Measurements from ENCODE around the gene TAS2R41.

TAS2R41 gene

DNA sequence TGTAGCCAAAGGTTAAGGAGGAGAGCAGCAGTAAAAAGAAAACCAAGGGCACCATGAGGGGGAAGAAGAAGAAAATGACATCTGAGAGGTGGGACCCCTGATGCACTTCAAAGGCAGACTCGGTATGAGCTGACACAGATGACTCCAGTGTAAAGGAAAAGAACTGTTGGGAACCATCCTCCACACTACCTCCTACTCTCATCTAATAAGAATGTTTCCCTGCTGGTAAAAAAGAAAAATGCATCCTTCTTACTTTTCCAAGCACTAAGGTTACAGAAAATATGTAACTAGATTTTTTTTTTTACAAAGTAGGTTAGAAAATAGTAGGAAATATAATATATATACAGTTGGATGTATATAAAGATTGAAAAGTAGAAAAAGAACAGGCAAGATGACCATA lies 16.9 kb downstream of the TAS2R41 start:
- FAIRE-seq, result no peak

DNA sequence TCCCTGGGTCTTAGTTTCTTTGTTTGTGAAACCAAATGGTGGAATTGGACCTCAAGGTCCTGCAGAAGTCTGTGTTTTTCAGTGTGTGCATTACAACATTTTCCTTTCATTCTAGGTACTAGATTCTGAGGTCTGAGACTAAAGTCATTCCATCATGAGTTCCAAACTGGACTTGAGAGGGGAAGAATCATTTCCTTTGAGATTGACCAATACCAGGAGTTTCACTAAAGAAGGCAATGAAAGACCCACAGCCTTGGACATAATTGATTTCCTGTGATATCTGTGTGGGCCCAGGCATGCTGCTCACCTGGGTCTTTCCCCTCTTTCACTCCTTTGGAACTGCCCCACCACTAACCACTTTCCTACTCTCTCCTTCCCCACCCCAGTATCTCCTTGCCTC lies 18.2 kb downstream of the TAS2R41 start:
- no peak for FAIRE-seq

DNA sequence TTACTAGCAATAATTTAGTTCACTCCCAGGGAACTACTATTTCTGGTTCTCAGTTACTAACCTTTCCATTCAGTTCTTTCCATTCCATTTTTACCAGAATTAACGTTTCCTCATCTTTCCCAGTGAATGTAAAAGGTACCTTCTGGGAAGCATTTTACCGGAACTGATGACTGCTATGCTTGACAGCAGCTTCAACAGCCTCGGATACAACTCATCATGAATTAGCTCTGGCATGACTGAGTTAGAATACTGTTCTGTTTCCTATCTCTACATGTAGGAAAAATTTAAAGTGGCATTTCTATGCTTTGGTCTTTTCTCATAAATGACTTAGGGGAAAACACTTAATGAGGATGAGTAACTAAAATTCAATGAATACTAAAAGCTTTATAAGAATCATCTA lies 18.6 kb downstream of the TAS2R41 start:
- FAIRE-seq, result no peak

DNA sequence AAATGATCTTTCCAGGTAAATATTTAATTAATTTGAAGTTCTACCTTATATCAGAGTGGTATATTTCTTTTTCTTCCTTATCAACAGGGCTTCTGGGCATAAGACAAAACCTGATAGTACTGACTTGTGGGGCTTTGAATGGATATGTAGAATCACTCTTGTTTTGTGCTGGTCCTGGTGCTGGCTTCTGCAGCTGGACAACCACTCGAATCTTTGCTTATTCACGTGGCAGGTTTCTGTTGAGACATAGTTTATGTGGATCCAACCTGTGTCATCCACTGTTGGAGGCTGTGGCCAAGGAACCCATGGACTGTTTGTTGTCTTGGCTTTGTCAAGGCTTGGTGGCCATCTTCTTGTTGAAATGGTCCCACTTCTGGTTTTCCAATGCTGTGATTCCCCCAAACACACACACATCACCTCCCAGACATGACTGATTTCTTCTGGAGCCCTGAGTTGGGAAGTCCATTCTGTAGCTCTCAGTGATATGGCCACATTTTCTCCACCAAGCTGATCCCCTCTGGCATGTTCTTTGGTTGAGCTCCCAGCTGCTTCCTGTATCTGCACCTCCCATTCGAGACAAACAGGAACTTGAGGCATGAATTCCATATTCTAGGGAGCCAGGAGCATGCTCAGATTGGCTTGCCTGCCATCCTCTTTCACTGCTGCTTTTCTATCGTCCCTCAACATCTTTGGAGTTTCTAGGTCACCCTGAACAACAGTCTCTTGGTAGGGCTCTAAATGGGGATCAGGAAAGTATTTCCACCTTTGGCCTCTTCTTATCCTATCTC lies 19.5 kb downstream of the TAS2R41 start:
- no peak for FAIRE-seq

DNA sequence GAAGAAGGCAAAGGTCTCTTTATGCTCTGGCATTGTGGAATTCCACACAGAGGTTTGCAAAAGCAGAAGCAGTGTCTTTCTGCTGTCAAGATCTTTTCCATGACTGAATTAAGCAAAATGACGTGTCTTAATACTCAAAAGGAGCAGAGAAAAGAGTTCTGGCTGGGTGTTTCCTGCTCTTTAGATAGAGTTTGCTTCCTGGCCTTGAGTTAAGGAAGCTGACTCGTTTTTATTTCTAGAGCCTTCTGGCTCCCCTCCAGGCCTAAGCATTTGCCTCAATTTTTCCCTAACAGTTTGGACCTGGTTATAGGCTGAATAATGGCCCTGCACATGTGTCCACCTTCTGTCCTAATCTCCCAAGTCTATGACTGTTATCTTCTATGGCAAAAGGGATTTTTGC lies 21.6 kb downstream of the TAS2R41 start:
- no peak for FAIRE-seq

DNA sequence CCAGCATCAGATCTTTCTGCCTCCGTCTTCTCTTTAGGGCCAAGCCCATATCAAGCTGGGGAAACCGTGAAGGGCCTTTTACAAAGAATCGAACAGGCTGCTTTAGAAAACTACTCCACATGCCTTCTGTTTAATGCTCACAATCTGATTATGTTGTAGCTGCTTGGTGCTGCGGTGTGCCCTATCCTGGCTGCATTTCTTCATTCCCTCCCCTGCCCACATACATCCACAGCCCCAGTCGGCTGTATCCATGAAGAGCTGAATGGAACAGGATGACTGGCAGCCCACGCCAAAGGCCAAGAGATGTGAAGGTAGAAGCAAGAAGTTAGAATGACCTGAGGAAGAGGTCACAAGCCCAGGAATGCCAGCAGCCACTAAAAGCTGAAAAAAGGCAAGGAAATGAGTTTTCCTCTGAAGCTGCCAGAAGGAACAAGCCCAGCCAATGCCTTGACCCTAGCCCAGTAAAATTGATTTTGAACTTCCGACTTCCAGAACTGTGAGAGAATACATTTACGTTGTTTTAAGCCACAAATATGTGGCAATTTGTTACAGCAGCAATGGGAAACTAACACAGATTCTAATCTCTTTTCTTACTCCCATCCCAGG lies 22.2 kb downstream of the TAS2R41 start:
- no peak for FAIRE-seq

DNA sequence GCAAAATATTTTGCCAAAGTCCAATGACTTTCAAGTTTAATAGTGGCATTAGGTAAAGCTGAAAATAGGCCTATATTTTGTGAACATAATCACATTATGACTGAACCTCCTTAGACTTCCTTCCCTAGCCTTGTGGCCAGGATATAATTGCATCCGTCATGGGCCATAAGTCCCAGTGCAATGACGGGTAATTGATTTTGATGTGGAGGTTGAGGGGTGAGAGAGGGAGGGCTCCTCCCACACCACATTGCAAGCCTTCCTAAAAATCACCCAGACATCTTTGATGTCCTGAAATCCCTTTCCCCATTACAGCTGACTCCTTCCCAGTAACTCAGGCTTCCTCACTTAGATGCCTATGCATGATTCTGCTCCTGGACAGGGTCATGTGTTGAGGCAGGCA lies 25.6 kb downstream of the TAS2R41 start:
- no peak for FAIRE-seq

DNA sequence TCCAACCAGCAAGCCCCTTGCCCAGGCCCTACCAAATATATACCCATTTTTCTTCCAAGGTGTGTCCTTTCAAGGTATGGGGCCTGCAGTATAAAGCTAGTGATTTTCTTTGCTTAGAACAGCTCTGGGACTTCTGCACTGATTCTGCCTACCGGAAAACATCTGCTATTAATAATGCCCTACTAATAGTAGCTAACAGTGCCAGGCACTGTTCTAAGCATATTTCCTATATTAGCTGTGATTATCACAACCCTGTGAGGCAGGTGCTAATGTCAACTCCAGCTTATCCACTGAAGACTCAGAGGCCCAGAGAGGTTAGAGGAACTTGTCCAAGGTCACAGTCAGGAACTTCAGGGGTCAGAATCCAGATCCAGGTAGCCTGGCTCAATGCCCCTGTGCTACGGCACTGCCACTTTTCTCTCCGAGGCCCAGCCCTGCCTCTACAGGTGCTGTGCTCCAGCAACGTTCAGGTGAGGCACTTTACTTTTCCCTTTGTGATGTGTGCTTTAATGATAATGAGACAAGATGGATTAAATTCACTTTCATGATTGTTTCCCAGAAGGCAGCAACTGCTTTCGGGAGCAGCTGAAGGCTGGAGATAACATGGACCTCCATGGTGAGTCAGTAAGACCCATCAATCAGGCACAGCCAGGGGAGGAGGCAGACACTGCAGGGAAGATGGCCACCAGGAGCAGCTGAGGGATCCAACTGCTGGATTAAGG lies 26.7 kb downstream of the TAS2R41 start:
- no peak for FAIRE-seq

DNA sequence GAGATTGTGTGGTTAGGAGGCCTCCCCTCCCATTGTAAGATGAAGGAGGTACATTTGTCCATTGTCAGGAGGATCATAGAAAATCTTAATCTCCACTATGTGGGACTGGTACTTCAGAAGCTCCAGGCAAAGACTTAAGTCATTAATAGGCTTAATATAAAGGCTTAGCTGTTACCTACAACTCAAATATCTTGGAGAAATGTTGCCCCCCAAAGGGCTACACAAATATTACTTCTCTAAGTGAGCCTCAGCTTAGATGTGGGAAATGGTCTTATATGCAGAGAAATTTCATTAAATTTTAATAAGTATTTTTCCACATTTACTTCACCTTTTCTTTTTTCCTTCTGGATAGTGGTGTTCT lies 27.2 kb downstream of the TAS2R41 start:
- FAIRE-seq, result no peak

DNA sequence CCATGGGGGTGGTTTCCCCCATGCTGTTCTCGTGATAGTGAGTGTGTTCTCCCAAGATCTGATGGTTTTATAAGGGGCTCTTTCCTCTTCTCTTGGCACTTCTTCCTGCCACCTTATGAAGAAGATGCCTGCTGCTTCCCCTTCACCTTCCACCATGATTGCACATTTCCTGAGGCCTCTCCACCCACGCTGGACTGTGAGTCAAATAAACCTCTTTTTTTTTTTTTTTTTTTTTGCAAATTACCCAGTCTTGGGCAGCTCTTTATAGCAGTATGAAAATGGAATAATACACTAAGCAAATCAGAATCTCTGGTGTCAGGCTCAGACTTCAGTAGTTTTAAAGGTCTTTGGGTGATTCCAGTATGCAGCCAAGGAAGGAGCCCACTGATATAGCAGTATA lies 28.2 kb downstream of the TAS2R41 start:
- FAIRE-seq, result no peak

DNA sequence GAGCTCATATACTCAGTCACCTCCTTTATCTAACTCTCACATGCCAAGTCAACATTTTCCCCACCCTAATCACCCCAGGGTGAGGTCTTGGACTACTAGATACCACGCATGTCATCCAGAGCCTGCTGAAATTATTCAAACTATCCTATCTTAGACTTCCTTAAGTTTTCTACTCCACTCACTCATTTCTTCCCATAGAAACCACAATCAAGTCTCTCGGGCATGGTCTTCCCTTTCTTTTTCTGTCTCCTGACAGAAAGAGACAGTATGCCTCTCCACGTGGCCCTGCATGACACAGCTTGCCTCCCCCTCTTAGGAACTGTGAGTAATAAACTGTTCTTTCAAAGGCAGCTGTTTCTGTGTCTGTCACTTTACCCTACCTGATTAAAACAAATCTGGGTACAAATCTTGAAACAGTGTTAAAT lies 29.4 kb downstream of the TAS2R41 start:
- no peak for FAIRE-seq

DNA sequence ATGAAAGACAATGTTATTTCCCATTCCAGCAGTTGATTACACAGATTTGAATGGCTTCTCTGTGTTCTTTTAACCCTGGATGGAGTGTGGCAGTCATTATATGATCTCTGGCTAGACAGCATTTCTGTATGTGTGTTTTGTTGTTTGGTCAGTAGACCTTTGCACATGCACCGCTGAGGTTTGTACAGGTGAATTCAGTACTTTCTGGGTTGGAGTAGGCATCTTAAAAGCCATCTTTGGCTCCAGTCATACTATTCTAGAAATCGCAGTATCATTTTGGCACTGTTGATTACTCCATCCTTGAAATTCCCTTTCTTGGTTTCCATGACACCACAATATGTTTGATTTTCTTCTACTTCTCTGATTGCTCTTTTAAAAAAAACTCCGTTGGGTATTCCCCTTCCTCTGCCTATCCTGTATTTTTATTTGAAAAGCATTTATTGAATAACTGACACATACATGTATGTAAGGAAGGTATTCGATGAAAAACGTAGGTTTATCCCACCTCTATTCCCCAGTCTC lies 29.9 kb downstream of the TAS2R41 start:
- FAIRE-seq, result no peak

DNA sequence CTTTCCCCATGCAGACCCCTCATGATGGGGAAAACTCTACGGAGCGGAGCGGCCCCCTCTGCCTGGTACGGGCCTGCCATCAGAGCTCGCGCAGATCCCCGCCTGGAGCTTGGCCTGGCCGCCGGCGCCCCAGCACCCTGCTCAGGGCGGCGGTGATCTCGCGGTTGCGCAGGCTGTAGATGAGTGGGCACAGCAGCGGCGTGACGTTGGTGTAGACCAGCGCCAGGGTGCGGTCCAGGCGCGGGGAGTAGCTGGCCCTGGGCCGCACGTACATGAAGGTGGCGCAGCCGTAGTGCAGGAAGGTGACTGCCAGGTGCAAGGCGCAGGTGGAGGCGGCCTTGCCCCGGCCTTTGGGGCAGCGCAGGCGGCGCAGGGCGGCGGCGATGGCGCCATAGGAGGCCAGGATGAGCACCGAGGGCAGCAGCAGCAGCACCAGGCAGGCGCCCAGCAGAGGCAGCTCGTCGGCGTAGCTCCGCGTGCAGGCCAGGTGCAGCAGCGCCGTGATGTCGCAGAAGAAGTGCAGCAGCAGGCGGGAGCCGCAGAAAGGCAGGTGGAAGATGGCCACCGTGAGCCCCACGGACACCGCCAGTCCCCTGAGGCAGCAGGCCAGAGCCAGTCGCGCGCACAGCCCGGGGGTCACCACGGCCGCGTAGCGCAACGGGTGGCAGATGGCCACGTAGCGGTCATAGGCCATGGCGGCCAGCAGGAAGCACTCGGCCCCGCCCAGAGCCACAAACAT lies 33.4 kb downstream of the TAS2R41 start:
- no peak for FAIRE-seq

DNA sequence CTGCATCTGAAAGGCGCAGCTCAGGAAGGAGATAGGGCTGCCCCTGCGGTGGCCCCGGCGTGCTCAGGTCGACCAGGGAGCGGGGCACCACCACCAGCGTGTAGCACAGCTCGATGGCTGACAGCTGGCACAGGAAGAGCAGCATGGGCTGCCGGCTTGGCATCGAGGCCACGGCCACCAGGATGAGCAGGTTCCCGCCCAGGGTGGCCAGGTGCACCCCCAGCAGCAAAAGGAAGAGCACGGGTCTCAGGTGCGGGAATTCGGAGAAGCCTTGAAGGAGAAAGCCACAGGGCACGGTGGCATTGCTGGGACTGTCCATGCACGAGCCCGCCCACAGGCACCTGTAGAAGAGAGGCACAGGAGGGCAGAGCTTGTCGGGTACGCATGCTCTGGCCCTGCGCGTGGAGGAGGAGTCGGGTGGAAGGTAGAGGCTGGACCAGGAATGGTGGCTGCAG lies 33.9 kb downstream of the TAS2R41 start:
- FAIRE-seq, result no peak

DNA sequence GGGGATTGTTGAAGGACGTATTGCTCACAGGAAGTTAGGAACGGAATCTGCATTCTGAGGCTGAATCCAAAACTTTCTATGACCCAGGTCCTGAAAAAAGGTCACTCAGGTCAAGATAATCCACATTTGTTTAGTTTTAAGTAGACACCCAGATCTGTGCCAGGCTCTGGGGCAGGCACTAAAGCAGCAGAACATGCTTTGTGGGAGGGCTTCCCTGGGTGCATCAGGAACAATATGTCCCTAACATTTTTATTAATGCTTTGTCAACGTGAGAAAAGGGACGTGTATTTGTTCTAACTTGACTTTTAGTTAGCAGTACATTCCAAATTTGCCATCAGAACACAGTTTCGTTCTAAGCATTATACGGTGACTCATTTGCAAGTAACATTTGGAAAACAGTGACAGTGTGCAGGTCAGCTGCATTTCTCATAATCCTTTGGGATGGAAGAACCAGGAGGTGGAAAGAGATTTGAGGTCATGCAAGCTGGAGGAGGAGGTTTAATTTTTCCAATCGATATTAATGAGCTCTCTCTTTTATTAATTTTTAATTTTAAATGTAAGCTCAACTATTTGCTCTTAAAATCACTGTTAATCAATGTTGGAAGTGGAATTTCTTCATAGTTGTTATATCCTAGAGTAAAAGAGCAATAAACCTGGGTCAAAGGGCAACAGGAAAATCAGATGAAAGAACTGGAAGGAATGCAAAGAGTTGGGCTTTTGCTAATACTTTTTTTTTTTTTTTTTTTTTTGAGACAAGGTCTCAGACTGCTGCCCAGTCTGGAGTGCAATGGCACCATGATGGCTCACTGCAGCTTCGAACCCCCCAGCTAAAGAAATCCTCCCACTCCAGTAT lies 35.0 kb downstream of the TAS2R41 start:
- no peak for FAIRE-seq

DNA sequence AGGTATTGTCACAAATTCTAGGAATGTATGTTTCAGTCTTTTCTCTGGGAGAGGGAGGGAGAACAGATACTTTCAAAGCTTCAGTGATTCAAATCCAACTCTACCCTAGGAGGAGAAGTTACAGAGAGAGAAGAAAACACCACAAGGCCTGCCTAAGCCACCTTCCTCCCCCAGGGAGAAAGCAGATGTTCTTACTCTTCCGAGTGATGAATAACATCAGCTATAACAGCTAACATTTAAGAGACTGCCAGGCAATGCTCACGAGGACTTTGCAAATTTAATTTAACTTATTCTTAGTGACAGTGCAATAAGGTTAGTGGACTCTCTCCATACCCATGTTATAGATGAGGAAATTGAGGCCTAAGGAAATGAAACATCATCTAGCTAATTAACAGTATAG lies 36.8 kb downstream of the TAS2R41 start:
- no peak for FAIRE-seq

DNA sequence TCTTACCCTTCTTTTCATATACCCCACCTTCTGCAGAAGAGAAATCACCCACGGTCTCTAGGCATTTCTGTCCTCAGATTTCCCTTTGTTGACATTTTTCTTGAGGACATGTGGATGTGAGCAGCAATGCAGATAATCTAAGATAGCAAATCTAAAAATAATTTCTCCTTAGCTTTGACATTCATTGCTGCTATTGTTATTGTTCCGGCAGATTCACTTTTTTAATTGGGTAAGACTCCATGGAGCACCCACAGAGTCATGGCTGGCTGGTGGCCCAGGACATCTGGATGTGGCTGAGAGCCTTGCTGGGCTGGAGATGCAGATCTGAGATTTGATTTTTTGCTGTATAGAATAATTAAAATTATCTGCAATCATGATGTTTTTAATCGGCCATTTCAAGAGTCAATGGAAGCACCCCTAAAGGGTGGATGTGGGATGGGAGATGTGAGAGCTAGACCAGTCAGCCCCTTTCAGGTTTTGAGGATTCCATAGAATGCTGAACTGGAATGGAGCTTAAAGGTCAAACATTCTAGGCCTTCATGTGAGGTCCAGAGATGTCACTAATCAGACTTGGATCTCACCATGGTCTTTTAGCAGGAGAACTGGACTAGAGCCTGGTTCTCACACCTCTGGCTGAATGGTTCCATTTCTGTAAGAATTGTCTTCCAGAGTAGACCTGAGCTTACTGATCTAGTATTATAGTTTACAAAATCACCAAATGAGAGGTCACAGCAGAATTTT lies 37.5 kb downstream of the TAS2R41 start:
- no peak for FAIRE-seq

DNA sequence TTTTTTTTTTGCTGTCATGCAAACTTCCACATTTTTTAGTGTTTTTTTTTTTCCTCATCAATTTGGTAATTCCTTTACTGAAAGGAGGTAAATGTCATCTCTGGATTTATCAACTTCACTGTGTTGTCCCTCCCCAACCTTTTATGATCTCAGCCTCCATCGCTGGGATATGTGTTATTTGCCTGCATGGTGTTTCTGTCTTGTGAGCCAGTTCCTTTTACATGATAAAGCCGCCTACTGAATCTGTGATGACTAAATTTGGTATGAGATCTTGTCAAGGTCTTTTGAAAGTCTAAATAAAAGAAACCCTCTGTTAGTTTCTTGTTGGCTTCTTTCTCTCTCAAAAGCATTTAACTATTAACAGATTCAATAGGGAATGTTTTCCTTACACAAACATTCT lies 39.3 kb downstream of the TAS2R41 start:
- no peak for FAIRE-seq

DNA sequence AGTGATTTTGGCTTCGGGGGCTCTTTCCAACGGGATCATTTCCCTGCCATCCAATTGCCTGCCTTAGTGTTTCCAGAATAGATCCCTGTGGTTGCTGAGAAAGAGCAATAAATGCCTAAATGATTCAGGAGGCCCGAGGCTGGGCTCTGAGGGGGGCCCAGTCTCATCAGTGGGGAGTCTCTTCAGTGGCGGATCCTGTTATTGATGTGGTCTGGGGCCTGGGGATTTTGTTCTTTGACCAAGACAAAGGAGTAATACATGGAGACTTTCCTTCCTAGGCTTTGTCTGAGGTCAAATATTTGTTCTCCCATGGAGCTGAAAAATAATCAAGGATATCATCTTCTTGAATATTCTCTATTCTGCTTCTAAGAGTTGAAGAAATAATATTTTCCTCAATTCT lies 40.8 kb downstream of the TAS2R41 start:
- no peak for FAIRE-seq

DNA sequence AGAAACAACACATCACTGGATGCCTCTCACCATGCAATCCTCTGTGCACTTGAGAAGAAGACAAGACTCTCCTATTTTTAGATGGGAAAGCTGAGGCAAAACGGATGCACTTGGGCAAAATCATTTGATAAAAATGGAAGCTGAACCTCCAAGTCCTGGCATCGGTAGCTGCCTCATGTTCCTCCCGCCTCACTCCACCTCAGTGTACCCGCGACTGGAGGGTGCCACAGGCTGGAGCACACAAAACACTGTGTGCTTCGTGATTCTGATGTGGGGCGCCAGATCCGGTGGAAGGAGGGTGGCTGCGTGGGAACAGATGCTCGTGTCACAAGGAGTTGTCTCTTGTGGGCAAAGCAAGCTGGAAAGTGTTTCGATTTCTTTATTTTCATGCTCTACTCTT lies 41.3 kb downstream of the TAS2R41 start:
- no peak for FAIRE-seq

DNA sequence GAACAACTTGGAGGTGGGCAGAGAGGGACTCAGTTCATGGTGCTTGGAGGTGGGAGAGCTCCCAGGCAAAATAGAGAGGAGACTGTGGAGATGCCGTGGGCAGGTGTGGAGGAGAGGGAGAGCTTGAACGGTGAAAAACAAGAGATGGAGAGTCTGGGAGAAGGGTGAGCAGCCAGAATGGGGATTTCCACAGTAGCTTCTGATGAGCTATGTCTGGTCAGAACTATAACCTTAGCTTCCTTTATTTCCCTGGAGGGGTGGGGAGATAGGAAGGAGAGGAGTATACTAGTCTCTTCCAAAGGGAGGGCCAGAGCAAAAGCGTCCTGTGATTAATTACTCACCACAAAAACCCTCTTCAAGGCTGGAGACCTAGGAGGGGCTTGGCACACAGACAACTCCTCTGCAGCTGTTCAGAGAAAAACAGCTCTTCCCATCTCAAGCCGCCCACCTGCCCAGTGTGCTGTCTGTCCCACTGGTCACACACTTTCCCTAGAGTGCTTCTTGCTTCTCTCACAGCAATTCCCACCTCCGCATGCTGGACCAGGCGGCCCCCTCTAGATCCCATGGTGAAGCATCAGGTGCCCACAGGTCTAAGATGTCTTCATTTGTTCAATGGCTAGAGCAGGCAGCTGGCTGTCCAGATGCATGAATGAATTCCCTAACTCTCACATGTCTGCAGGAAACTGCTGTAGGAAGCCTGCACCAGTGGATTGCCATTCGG lies 41.9 kb downstream of the TAS2R41 start:
- no peak for FAIRE-seq

Measured in TTC549 (cell line).